ENCODE measurements around the gene DENND1A.

Gene DENND1A

DNA sequence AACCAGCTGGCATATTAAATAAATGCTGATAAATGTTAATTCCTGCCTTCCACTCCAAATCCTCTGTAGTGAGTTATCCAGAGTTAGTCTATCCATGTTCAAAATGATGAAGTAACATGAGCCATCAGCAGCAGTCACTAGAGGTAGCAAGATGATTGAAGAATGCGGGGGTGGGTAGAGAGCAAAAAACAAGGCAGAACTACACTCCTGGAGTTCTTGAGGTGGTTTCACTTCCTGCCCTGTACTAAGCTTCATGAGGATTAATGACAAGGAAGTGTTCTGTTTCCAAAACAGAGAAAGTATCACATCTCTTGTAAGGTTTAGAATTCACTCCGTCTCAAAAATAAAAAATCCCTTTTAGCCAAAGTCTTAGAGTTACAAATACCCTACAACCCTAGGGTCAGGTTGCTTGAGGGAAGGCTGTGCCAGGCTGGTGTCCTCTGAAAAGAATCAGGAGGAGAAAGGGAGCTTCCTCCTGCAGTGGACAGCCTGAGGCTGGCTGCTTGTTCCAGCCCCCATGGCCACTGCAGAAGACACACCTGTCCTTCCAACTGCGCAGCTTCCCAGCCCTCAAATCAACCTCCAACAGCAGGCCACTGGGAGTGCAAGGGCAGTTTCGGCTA, 180.2 kb downstream of the DENND1A start:
- CTCF ChIA-PET = no interaction called here
- no peak for TF ChIP-seq SUZ12 (IDR thresholded peaks at IDR 0.05)
- POLR2A ChIA-PET = no interaction called here
- peak; percentile 18 for DNase-seq (ENCODE audit: extremely low spot score)

DNA sequence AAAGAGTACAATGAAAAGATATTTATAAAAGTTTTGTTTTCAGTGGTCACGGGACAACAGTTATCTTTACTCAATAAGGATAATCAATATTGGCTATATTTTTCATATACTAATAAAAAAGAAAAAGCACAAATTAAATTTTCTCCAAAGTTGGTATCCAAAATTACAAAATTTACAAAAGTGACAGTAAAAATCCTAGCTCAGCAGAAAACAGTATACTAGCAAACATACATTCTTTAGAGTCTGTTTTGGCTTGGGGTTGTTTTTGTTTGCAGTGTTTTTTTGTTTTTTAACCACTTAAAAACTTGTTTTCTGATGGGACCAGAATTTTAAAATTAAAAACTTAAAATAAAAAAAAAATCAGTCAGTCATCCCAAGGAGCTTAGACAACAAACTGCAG, 183.2 kb downstream of the DENND1A start:
- POLR2A ChIA-PET = no interaction called here

GRCh38 chr9:123745933-123746332, 184.0 kb downstream of the DENND1A start:
- CTCF ChIA-PET = no interaction called here
- POLR2A ChIA-PET = no interaction called here
- TF ChIP-seq LEF1 (IDR thresholded peaks at IDR 0.05; ENCODE audit: borderline replicate concordance) = no peak
- TF ChIP-seq FOXM1 (IDR thresholded peaks at IDR 0.05; ENCODE audit: borderline replicate concordance) = no peak
- no peak for TF ChIP-seq ZNF384 (IDR thresholded peaks at IDR 0.05)
- TF ChIP-seq TARDBP (IDR thresholded peaks at IDR 0.05) = no peak
- no peak for TF ChIP-seq BHLHE40 (IDR thresholded peaks at IDR 0.05; ENCODE audit: borderline replicate concordance)
- TF ChIP-seq, protein P1, sequence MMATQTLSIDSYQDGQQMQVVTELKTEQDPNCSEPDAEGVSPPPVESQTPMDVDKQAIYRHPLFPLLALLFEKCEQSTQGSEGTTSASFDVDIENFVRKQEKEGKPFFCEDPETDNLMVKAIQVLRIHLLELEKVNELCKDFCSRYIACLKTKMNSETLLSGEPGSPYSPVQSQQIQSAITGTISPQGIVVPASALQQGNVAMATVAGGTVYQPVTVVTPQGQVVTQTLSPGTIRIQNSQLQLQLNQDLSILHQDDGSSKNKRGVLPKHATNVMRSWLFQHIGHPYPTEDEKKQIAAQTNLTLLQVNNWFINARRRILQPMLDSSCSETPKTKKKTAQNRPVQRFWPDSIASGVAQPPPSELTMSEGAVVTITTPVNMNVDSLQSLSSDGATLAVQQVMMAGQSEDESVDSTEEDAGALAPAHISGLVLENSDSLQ (IDR thresholded peaks at IDR 0.05) = no peak
- no peak for TF ChIP-seq SP1 (IDR thresholded peaks at IDR 0.05)
- TF ChIP-seq L3MBTL2 (conservative IDR thresholded peaks at IDR 0.05) = no peak
- no peak for TF ChIP-seq ARNT (IDR thresholded peaks at IDR 0.05)
- no peak for TF ChIP-seq FOXK2 (IDR thresholded peaks at IDR 0.05)
- no peak for DNase-seq (ENCODE audit: extremely low spot score)

More for the DNA sequence above, 183.2 kb downstream of the DENND1A start:
- DNase-seq (ENCODE audit: extremely low spot score) = no peak
- TF ChIP-seq FOXA1 (IDR thresholded peaks at IDR 0.05) (no peak), HDGF (IDR thresholded peaks at IDR 0.05; ENCODE audit: borderline replicate concordance) (no peak), ARNT (IDR thresholded peaks at IDR 0.05) (no peak), L3MBTL2 (conservative IDR thresholded peaks at IDR 0.05) (no peak), TARDBP (IDR thresholded peaks at IDR 0.05) (no peak), LEF1 (IDR thresholded peaks at IDR 0.05; ENCODE audit: borderline replicate concordance) (no peak), SP1 (IDR thresholded peaks at IDR 0.05) (no peak), CTBP1 (IDR thresholded peaks at IDR 0.05; ENCODE audit: borderline replicate concordance) (no peak), ZNF384 (IDR thresholded peaks at IDR 0.05) (no peak), ELF4 (IDR thresholded peaks at IDR 0.05) (no peak)
- TF ChIP-seq, protein P1 (IDR thresholded peaks at IDR 0.05) = no peak
- CTCF ChIA-PET = interaction anchor here (0.6 kb wide), 1 partner anchor 123 kb away, joined by 3 read pairs; no protein-coding TSS in a partner anchor

DNA sequence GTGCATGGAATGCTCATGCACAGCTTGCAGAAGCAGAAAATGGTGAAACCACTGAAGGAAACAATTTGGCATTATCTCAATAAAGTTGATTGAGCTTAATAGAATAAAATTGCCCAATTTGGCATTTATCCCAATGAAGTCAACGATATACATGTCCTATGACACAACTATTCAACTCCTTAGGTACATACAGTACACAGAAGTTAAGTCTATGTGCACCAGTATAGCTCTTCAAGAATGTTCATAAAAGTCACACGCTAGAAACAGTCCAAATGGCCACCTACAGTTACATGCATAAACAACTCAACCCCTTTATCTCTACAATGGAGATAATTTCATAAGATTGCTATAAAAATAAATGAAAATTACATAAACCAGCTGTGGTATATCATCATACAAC, 184.5 kb downstream of the DENND1A start:
- DNase-seq (ENCODE audit: extremely low spot score) = no peak
- ChIA-PET CTCF (no interaction called here), POLR2A (no interaction called here)
- TF ChIP-seq L3MBTL2 (conservative IDR thresholded peaks at IDR 0.05) (no peak), SUZ12 (IDR thresholded peaks at IDR 0.05) (no peak), FOXA1 (IDR thresholded peaks at IDR 0.05) (no peak), ZNF384 (IDR thresholded peaks at IDR 0.05) (no peak), SP1 (IDR thresholded peaks at IDR 0.05) (no peak), HDGF (IDR thresholded peaks at IDR 0.05; ENCODE audit: borderline replicate concordance) (no peak), BHLHE40 (IDR thresholded peaks at IDR 0.05; ENCODE audit: borderline replicate concordance) (no peak), LEF1 (IDR thresholded peaks at IDR 0.05; ENCODE audit: borderline replicate concordance) (no peak), CTBP1 (IDR thresholded peaks at IDR 0.05; ENCODE audit: borderline replicate concordance) (no peak), TARDBP (IDR thresholded peaks at IDR 0.05) (no peak), ARNT (IDR thresholded peaks at IDR 0.05) (no peak), FOXK2 (IDR thresholded peaks at IDR 0.05) (no peak), ELF4 (IDR thresholded peaks at IDR 0.05) (no peak), FOXM1 (IDR thresholded peaks at IDR 0.05; ENCODE audit: borderline replicate concordance) (no peak), NFRKB (IDR thresholded peaks at IDR 0.05) (no peak)
- TF ChIP-seq, protein P1 (IDR thresholded peaks at IDR 0.05) = no peak

DNA sequence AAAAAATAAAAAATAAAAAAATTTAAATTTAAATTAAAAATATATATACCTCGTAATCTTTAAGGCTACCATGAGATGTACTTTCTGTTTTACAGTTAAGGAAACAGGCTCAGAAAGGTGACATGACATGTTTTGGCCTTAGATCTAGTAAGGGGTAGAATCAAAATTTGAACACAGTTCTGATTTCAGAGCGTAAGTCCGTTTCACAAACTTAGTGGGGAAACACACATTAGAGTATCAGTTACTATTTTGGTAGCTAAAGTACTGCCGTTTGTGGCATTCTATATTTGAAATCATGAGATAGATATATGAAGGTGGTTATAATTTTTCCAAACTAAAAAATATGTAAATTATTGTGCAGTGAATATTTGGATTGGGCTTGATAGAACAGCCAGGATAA, 186.2 kb downstream of the DENND1A start:
- TF ChIP-seq ARNT (IDR thresholded peaks at IDR 0.05) (no peak), ELF4 (IDR thresholded peaks at IDR 0.05) (no peak), FOXK2 (IDR thresholded peaks at IDR 0.05) (no peak), CTBP1 (IDR thresholded peaks at IDR 0.05; ENCODE audit: borderline replicate concordance) (no peak), HDGF (IDR thresholded peaks at IDR 0.05; ENCODE audit: borderline replicate concordance) (no peak), NFRKB (IDR thresholded peaks at IDR 0.05) (no peak), L3MBTL2 (conservative IDR thresholded peaks at IDR 0.05) (no peak), ZNF384 (IDR thresholded peaks at IDR 0.05) (no peak), SP1 (IDR thresholded peaks at IDR 0.05) (no peak), TARDBP (IDR thresholded peaks at IDR 0.05) (no peak), FOXM1 (IDR thresholded peaks at IDR 0.05; ENCODE audit: borderline replicate concordance) (no peak), LEF1 (IDR thresholded peaks at IDR 0.05; ENCODE audit: borderline replicate concordance) (no peak)
- TF ChIP-seq, protein P1 (IDR thresholded peaks at IDR 0.05) = no peak
- ChIA-PET CTCF (no interaction called here), POLR2A (no interaction called here)
- DNase-seq (ENCODE audit: extremely low spot score) = no peak

Measured in HEK293T (cell line).